CD4-positive, alpha-beta T cell (primary cell): ENCODE data around the gene CRIM1. TPM values are rescaled to one million over a fixed set of nuclear protein-coding genes. Genes with fewer than 3 reads are reported as not detected.

ENCODE experiments used
- ATAC-seq: fragments of 200-7000 bp; cut with Tn5 transposase; one replicate; pipeline ENCODE4 v1.10.0; 2022; ENCODE audit warnings: mild to moderate bottlenecking; ENCODE audit not compliant: poor library complexity
- CTCF ChIA-PET: fragments of 350-600 bp; sonication (Branson Sonifier 250); formaldehyde crosslinking; loops from one replicate; lab custom pipeline; 2021; ENCODE audit warnings: antibody characterized with exemption, inconsistent platforms; lab: Charles Lee
- POLR2A ChIA-PET: fragments of 350-600 bp; sonication (Branson Sonifier 250); formaldehyde crosslinking; loops from one replicate; lab custom pipeline; 2021; ENCODE audit warnings: antibody characterized with exemption, inconsistent platforms; lab: Charles Lee
- DNase-seq, 14 experiments: peaks; one replicate each; pipeline ENCODE4 v3.0.0-alpha.2; 2013 to 2020; ENCODE audit warnings: mixed read lengths in 2 of 14
- H3K27ac ChIP-seq, 2 donors: one replicate each; pipeline versions ENCODE4 v1.5.1 to v1.7.0; 2013; ENCODE audit warnings: low read length in 2 of 2, low read depth in 1 of 2, mild to moderate bottlenecking in 1 of 2
- H3K27me3 ChIP-seq, 2 experiments: 1 replicate in 1 of 2; 2 replicates in 1 of 2; pipeline versions ENCODE4 v1.6.1 to v1.7.0; 2013; ENCODE audit warnings: low read length in 2 of 2, control low read depth in 1 of 2, mild to moderate bottlenecking in 1 of 2, moderate library complexity in 1 of 2; ENCODE audit not compliant: insufficient read depth in 2 of 2, control insufficient read depth in 1 of 2
- H3K36me3 ChIP-seq: one replicate; pipeline ENCODE4 v1.6.1; 2013; ENCODE audit warnings: low read length, control low read depth; ENCODE audit not compliant: insufficient read depth
- H3K4me1 ChIP-seq: one replicate; pipeline ENCODE4 v1.6.1; 2013; ENCODE audit warnings: low read length, control low read depth; ENCODE audit not compliant: insufficient read depth
- H3K4me3 ChIP-seq: one replicate; pipeline ENCODE4 v1.5.1; 2013; ENCODE audit warnings: mild to moderate bottlenecking, low read length, moderate library complexity
- H3K9me3 ChIP-seq, 2 experiments: 1 replicate in 1 of 2; 2 replicates in 1 of 2; pipeline versions ENCODE4 v1.6.1 to v1.7.0; 2013; ENCODE audit warnings: low read length in 2 of 2, mild to moderate bottlenecking in 2 of 2, control low read depth in 1 of 2, moderate library complexity in 1 of 2; ENCODE audit not compliant: control insufficient read depth in 1 of 2, insufficient read depth in 1 of 2
- H3K27ac Mint-ChIP-seq: one replicate; pipeline ENCODE4 v1.8.0; 2020; ENCODE audit warnings: mixed read lengths
- H3K27me3 Mint-ChIP-seq: one replicate; pipeline ENCODE4 v1.8.0; 2021; ENCODE audit warnings: mixed read lengths
- H3K36me3 Mint-ChIP-seq: one replicate; pipeline ENCODE4 v1.8.0; 2021; ENCODE audit warnings: low read depth, mixed read lengths
- H3K4me1 Mint-ChIP-seq: one replicate; pipeline ENCODE4 v1.8.0; 2021; ENCODE audit warnings: low read depth, mixed read lengths
- H3K4me3 Mint-ChIP-seq: one replicate; pipeline ENCODE4 v1.8.0; 2020; ENCODE audit warnings: mild to moderate bottlenecking, mixed read lengths
- H3K9me3 Mint-ChIP-seq: one replicate; pipeline ENCODE4 v1.8.0; 2020; ENCODE audit warnings: mixed read lengths
- intact Hi-C, 2 experiments: fragments of 100-400 bp; cut with DNase I in 1 of 2; cut with micrococcal nuclease in 1 of 2; formaldehyde crosslinking; loops; one replicate each; pipeline versions ENCODE4 v1.15.1 to v1.9.0; 2023 to 2025; cut with DNase I, micrococcal nuclease
- total RNA-seq, 174 experiments: library from RNA in 2 of 174; stranded (reverse) in 2 of 174; gene quantifications; one replicate each; pipeline ENCODE4 v1.2.3 and lab custom pipeline; 2021 to 2026
- TF ChIP-seq, protein P1 (sequence below): fragments of 200-600 bp; IDR thresholded peaks from one replicate; pipeline ENCODE4 v1.8.0; 2022; ENCODE audit warnings: antibody characterized with exemption, mild to moderate bottlenecking

Gene CRIM1
- total RNA-seq, 2 experiments from 2014 or later: 1.1 to 1.7 TPM

DNA sequence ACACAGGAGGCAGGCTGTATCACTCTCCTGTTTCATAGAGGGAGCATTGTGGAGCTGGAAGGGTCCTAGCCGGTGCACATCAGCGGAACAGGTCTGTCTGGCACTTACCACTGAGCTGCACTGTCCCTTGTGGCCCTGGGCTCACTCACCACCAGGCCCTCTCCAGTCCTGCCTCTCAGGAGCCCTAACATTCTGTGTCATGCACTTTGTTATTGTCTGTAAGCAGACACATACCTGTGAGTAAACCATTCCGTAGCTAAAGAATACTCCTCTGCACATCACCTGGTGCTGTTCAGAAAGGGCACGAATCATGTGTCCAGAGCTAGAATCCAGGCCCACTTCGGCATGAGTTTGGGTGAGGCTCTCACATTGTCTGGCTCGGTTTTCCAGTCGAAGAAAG lies 93.6 kb downstream of the CRIM1 start:
- no peaks in the 10 kb centered on the region for H3K9me3 Mint-ChIP-seq
- H3K27ac Mint-ChIP-seq: no peak overlapping the region
- Histone ChIP-seq H3K27me3 (no peaks in the 10 kb centered on the region), H3K9me3 (no peaks in the 10 kb centered on the region), H3K4me1 (no peaks in the 10 kb centered on the region), H3K36me3 (no peaks in the 10 kb centered on the region), H3K4me3 (no peak overlapping the region), H3K27ac (no peak overlapping the region)
- intact Hi-C loops: no loop called here
- no peaks in the 10 kb centered on the region for H3K4me1 Mint-ChIP-seq
- no peak for DNase-seq
- POLR2A ChIA-PET: no interaction called here
- H3K4me3 Mint-ChIP-seq: no peak overlapping the region
- no peaks in the 10 kb centered on the region for H3K27me3 Mint-ChIP-seq
- CTCF ChIA-PET: no interaction called here
- TF ChIP-seq, protein P1, sequence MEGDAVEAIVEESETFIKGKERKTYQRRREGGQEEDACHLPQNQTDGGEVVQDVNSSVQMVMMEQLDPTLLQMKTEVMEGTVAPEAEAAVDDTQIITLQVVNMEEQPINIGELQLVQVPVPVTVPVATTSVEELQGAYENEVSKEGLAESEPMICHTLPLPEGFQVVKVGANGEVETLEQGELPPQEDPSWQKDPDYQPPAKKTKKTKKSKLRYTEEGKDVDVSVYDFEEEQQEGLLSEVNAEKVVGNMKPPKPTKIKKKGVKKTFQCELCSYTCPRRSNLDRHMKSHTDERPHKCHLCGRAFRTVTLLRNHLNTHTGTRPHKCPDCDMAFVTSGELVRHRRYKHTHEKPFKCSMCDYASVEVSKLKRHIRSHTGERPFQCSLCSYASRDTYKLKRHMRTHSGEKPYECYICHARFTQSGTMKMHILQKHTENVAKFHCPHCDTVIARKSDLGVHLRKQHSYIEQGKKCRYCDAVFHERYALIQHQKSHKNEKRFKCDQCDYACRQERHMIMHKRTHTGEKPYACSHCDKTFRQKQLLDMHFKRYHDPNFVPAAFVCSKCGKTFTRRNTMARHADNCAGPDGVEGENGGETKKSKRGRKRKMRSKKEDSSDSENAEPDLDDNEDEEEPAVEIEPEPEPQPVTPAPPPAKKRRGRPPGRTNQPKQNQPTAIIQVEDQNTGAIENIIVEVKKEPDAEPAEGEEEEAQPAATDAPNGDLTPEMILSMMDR: no peak
- H3K36me3 Mint-ChIP-seq: no peaks in the 10 kb centered on the region
- ATAC-seq: no peak

DNA sequence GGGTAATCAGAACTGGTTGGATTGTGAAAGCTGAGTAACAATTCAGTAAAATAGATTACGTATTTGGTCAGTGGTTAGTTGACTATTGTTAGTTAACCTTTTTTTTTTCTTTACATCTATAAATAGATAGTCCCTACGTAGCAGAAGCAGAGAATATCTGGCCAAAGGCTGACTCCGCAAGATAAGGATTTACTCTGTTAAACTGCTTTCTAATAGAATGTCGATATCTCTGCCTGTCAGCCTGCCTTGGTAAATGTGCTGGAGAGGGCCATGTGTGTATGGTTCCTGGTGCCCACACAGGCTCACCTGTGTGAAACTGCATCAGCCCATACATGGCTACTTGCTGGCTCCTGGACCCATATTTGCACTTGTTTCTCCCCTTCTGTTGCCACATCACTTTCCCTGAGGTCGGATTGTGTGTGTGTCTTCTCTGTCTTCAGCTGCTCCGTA lies 94.4 kb downstream of the CRIM1 start:
- POLR2A ChIA-PET: no interaction called here
- intact Hi-C loops: no loop called here

DNA sequence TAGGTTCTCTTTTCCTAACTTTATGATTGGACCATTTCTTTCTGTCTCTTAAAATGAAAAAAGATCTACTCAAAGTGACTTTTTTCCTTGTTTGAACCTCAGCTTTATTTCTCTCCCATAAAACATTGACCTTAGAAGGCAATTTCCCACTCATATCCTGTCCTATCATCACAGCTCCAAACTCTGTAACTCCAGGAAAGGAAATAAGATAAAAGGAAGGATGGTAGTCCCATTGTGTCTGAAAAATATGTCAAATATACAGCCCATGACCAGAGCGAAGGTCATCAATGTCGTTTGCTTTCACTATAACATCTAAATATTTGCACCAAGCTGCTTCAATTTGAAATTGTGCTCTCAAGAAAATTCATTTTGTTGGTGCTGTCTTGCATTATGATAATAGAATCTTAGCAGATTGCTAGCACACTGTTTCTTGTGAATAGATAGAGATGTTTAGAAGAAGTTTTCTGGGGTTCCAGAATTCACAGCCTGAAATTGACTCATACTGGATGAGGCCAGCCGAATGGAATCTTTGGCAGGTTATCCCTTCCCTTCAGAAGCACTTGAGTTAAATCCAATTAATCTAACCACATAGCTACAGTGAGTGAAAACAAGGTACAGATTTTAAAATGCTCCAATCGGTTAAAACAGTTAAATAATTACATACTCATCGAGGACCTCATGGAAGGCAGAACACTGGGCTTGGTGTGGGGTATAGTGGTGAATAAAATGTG lies 95.1 kb downstream of the CRIM1 start:
- Mint-ChIP-seq H3K36me3 (no peaks in the 10 kb centered on the region), H3K27ac (no peak overlapping the region), H3K4me3 (no peak overlapping the region), H3K27me3 (no peaks in the 10 kb centered on the region), H3K4me1 (no peaks in the 10 kb centered on the region), H3K9me3 (no peaks in the 10 kb centered on the region)
- intact Hi-C loops: no loop called here
- no peak overlapping the region for H3K27ac ChIP-seq
- ChIA-PET CTCF (no interaction called here), POLR2A (no interaction called here)
- no peaks in the 10 kb centered on the region for H3K36me3 ChIP-seq
- DNase-seq (no peak), ATAC-seq (no peak)
- H3K4me1 ChIP-seq: no peaks in the 10 kb centered on the region
- no peak overlapping the region for H3K4me3 ChIP-seq
- TF ChIP-seq, protein P1: no peak
- H3K27me3 ChIP-seq: no peaks in the 10 kb centered on the region
- no peaks in the 10 kb centered on the region for H3K9me3 ChIP-seq

More for the DNA sequence above, 94.4 kb downstream of the CRIM1 start:
- DNase-seq (no peak), ATAC-seq (no peak)
- Mint-ChIP-seq H3K4me1 (no peaks in the 10 kb centered on the region), H3K27me3 (no peaks in the 10 kb centered on the region), H3K4me3 (no peak overlapping the region), H3K9me3 (no peaks in the 10 kb centered on the region), H3K36me3 (no peaks in the 10 kb centered on the region), H3K27ac (no peak overlapping the region)
- H3K9me3 ChIP-seq: no peaks in the 10 kb centered on the region
- H3K27ac ChIP-seq: no peak overlapping the region
- CTCF ChIA-PET: no interaction called here
- H3K4me1 ChIP-seq: no peaks in the 10 kb centered on the region
- no peak overlapping the region for H3K4me3 ChIP-seq
- H3K36me3 ChIP-seq: no peaks in the 10 kb centered on the region
- no peaks in the 10 kb centered on the region for H3K27me3 ChIP-seq
- TF ChIP-seq, protein P1: no peak
